Measurements from ENCODE around the gene GRAMD4. TPM values are rescaled to one million over a fixed set of nuclear protein-coding genes. Genes with fewer than 3 reads are reported as not detected.

GRAMD4 gene
- total RNA-seq, 2 experiments from 2014 or later: 50.4 to 52.0 TPM

GRCh38 chr22:46607483-46608114 is 12.6 kb upstream of the GRAMD4 start:
- Mint-ChIP-seq H3K9me3 (no peaks in the 10 kb centered on the region), H3K36me3 (peaks cover 2% of the 10 kb centered on the region), H3K4me1 (ENCODE audit: low read depth) (peaks cover 21% of the 10 kb centered on the region), H3K27ac (no peak overlapping the region), H3K4me3 (no peak overlapping the region), H3K27me3 (no peaks in the 10 kb centered on the region)
- ChIA-PET POLR2A (no interaction called here), CTCF (no interaction called here)
- intact Hi-C loops (cut with micrococcal nuclease): no loop called here
- DNase-seq: no peak

GRCh38 chr22:46609175-46609690 is 11.0 kb upstream of the GRAMD4 start:
- ChIA-PET POLR2A (no interaction called here), CTCF (no interaction called here)
- Mint-ChIP-seq H3K36me3 (no peaks in the 10 kb centered on the region), H3K27ac (no peak overlapping the region), H3K4me1 (ENCODE audit: low read depth) (peaks cover 29% of the 10 kb centered on the region), H3K4me3 (no peak overlapping the region), H3K9me3 (no peaks in the 10 kb centered on the region), H3K27me3 (no peaks in the 10 kb centered on the region)
- intact Hi-C loops (cut with micrococcal nuclease): no loop called here
- DNase-seq: no peak

- intact Hi-C loops (cut with micrococcal nuclease): loop anchor here (5.0 kb wide), 3 partner anchors 32 to 128 kb away; partner anchors contain the start of gene CERK
- ChIA-PET CTCF (no interaction called here), POLR2A (no interaction called here)
- Mint-ChIP-seq H3K27ac (no peak overlapping the region), H3K9me3 (no peaks in the 10 kb centered on the region), H3K4me1 (ENCODE audit: low read depth) (peaks cover 30% of the 10 kb centered on the region), H3K27me3 (no peaks in the 10 kb centered on the region), H3K36me3 (no peaks in the 10 kb centered on the region), H3K4me3 (no peak overlapping the region)
- no peak for DNase-seq
Observed at GRCh38 chr22:46609724-46610201, 10.4 kb upstream of the GRAMD4 start.

- intact Hi-C loops (cut with micrococcal nuclease): loop anchor here (5.0 kb wide), 3 partner anchors 33 to 127 kb away; partner anchors contain the start of gene CERK
- H3K36me3 Mint-ChIP-seq: no peaks in the 10 kb centered on the region
Observed at GRCh38 chr22:46610356-46610755, 9.8 kb upstream of the GRAMD4 start.

GRCh38 chr22:46611189-46611588 is 9.0 kb upstream of the GRAMD4 start:
- Mint-ChIP-seq H3K27me3 (no peaks in the 10 kb centered on the region), H3K27ac (no peak overlapping the region), H3K4me1 (ENCODE audit: low read depth) (peaks cover 26% of the 10 kb centered on the region), H3K36me3 (no peaks in the 10 kb centered on the region), H3K9me3 (no peaks in the 10 kb centered on the region), H3K4me3 (no peak overlapping the region)
- ChIA-PET CTCF (no interaction called here), POLR2A (no interaction called here)
- DNase-seq: no peak
- intact Hi-C loops (cut with micrococcal nuclease): loop anchor here (5.0 kb wide), 3 partner anchors 34 to 126 kb away; partner anchors contain the start of gene CERK

More at GRCh38 chr22:46610356-46610755, 9.8 kb upstream of the GRAMD4 start:
- CTCF ChIA-PET: no interaction called here
- Mint-ChIP-seq H3K4me1 (ENCODE audit: low read depth) (peaks cover 27% of the 10 kb centered on the region), H3K27me3 (no peaks in the 10 kb centered on the region), H3K27ac (no peak overlapping the region), H3K9me3 (no peaks in the 10 kb centered on the region), H3K4me3 (no peak overlapping the region)
- POLR2A ChIA-PET: no interaction called here
- DNase-seq: no peak

GRCh38 chr22:46612341-46612903 is 7.8 kb upstream of the GRAMD4 start:
- H3K36me3 Mint-ChIP-seq: no peaks in the 10 kb centered on the region
- peaks cover 26% of the 10 kb centered on the region for H3K4me1 Mint-ChIP-seq (ENCODE audit: low read depth)
- ChIA-PET CTCF (interaction anchor here (2.5 kb wide), 1 partner anchor 49 kb away, joined by 8 read pairs; no protein-coding TSS in a partner anchor), POLR2A (no interaction called here)
- no peaks in the 10 kb centered on the region for H3K27me3 Mint-ChIP-seq
- H3K27ac Mint-ChIP-seq: peak overlapping the region; percentile 91
- intact Hi-C loops (cut with micrococcal nuclease): loop anchor here (5.0 kb wide), 3 partner anchors 35 to 125 kb away; partner anchors contain the start of gene CERK
- H3K4me3 Mint-ChIP-seq: no peak overlapping the region
- H3K9me3 Mint-ChIP-seq: no peaks in the 10 kb centered on the region
- DNase-seq: peak; percentile 14

- Mint-ChIP-seq H3K36me3 (no peaks in the 10 kb centered on the region), H3K4me3 (peak overlapping the region; percentile 84), H3K4me1 (ENCODE audit: low read depth) (peaks cover 26% of the 10 kb centered on the region), H3K27ac (peak overlapping the region; percentile 91), H3K9me3 (no peaks in the 10 kb centered on the region), H3K27me3 (no peaks in the 10 kb centered on the region)
- intact Hi-C loops (cut with micrococcal nuclease): loop anchor here (1.0 to 5.0 kb wide), 4 partner anchors 21 to 124 kb away; partner anchors contain the start of gene CERK
- POLR2A ChIA-PET: no interaction called here
- DNase-seq: peak; percentile 67
- CTCF ChIA-PET: interaction anchor here (2.5 kb wide), 1 partner anchor 50 kb away, joined by 8 read pairs; no protein-coding TSS in a partner anchor
Observed at GRCh38 chr22:46612904-46613605, 7.1 kb upstream of the GRAMD4 start.

GRCh38 chr22:46613606-46614021 is 6.6 kb upstream of the GRAMD4 start:
- intact Hi-C loops (cut with micrococcal nuclease): loop anchor here (1.0 to 5.0 kb wide), 7 partner anchors 9 to 124 kb away; partner anchors contain the start of gene CERK
- H3K4me3 Mint-ChIP-seq: peak overlapping the region; percentile 84
- no peaks in the 10 kb centered on the region for H3K36me3 Mint-ChIP-seq
- no peaks in the 10 kb centered on the region for H3K27me3 Mint-ChIP-seq
- no peaks in the 10 kb centered on the region for H3K9me3 Mint-ChIP-seq
- ChIA-PET POLR2A (interaction anchor here (1.0 kb wide), 1 partner anchor 10 kb away, joined by 4 read pairs; no protein-coding TSS in a partner anchor), CTCF (interaction anchor here (2.5 kb wide), 1 partner anchor 50 kb away, joined by 8 read pairs; no protein-coding TSS in a partner anchor)
- H3K27ac Mint-ChIP-seq: peak overlapping the region; percentile 91
- peaks cover 26% of the 10 kb centered on the region for H3K4me1 Mint-ChIP-seq (ENCODE audit: low read depth)
- DNase-seq: peak; percentile 64

GRCh38 chr22:46614025-46614931 is 5.9 kb upstream of the GRAMD4 start:
- Mint-ChIP-seq H3K9me3 (no peaks in the 10 kb centered on the region), H3K27ac (peak overlapping the region; percentile 91), H3K4me3 (peak overlapping the region; percentile 84), H3K36me3 (no peaks in the 10 kb centered on the region), H3K27me3 (no peaks in the 10 kb centered on the region), H3K4me1 (ENCODE audit: low read depth) (peaks cover 26% of the 10 kb centered on the region)
- intact Hi-C loops (cut with micrococcal nuclease): loop anchor here (1.0 to 5.0 kb wide), 6 partner anchors 10 to 123 kb away; partner anchors contain the start of gene CERK
- CTCF ChIA-PET: interaction anchor here (2.5 kb wide), 1 partner anchor 51 kb away, joined by 8 read pairs; no protein-coding TSS in a partner anchor
- peak; percentile 85 for DNase-seq
- POLR2A ChIA-PET: interaction anchor here (0.7 to 1.0 kb wide), 2 partner anchors 10 to 61 kb away, joined by 3 to 4 read pairs; no protein-coding TSS in a partner anchor

- no peak overlapping the region for H3K27ac Mint-ChIP-seq
- H3K4me3 Mint-ChIP-seq: no peak overlapping the region
- POLR2A ChIA-PET: interaction anchor here (0.5 kb wide), 1 partner anchor 580 kb away, joined by 3 read pairs; no protein-coding TSS in a partner anchor
- H3K4me1 Mint-ChIP-seq (ENCODE audit: low read depth): peaks cover 22% of the 10 kb centered on the region
- no peaks in the 10 kb centered on the region for H3K36me3 Mint-ChIP-seq
- DNase-seq: no peak
- H3K9me3 Mint-ChIP-seq: no peaks in the 10 kb centered on the region
- CTCF ChIA-PET: no interaction called here
- H3K27me3 Mint-ChIP-seq: no peaks in the 10 kb centered on the region
- intact Hi-C loops (cut with micrococcal nuclease): no loop called here
Observed at GRCh38 chr22:46617207-46617985, 2.8 kb upstream of the GRAMD4 start.

Measured in activated CD4-positive, alpha-beta memory T cell treated with anti-CD3 and anti-CD28 coated beads for 36 hours (primary cell).